Neural cell (in vitro differentiated cells): Measurements from ENCODE around the gene ASCL1. TPM values are rescaled to one million over a fixed set of nuclear protein-coding genes. Genes with fewer than 3 reads are reported as not detected.

ENCODE experiments used
- H2AFZ ChIP-seq: fragments of 200-600, 300-800 bp; sonication (generic), shearing (Covaris generic); 2 replicates; pipeline ENCODE4 v1.6.0; 2014; ENCODE audit warnings: low read depth, mild to moderate bottlenecking, antibody characterized with exemption, low read length, moderate library complexity
- H3F3A ChIP-seq: fragments of 200-600 bp; shearing (Covaris generic); 2 replicates; pipeline ENCODE4 v1.6.1; 2016; ENCODE audit warnings: mild to moderate bottlenecking, moderate library complexity, mixed read lengths, antibody characterized with exemption, low read length; ENCODE audit not compliant: insufficient read depth, poor library complexity, severe bottlenecking
- H3K27ac ChIP-seq: fragments of 200-600, 300-800 bp; sonication (generic), shearing (Covaris generic); 2 replicates; pipeline ENCODE4 v1.5.1; 2014; ENCODE audit warnings: mild to moderate bottlenecking, low read length, moderate library complexity
- H3K27me3 ChIP-seq: fragments of 300-800, 200-600 bp; sonication (generic), shearing (Covaris generic); 2 replicates; pipeline ENCODE4 v1.6.0; 2014; ENCODE audit warnings: mild to moderate bottlenecking, low read depth, low read length, moderate library complexity; ENCODE audit not compliant: insufficient read depth
- H3K36me3 ChIP-seq: fragments of 300-800, 200-600 bp; sonication (generic), shearing (Covaris generic); 2 replicates; pipeline ENCODE4 v1.5.1; 2014; ENCODE audit warnings: mild to moderate bottlenecking, antibody characterized with exemption, low read length, moderate library complexity; ENCODE audit not compliant: insufficient read depth
- H3K4me2 ChIP-seq: fragments of 300-800, 200-600 bp; sonication (generic), shearing (Covaris generic); 2 replicates; pipeline ENCODE4 v1.6.0; 2014; ENCODE audit warnings: mild to moderate bottlenecking, low read length
- H3K4me3 ChIP-seq: fragments of 300-800, 200-600 bp; sonication (generic), shearing (Covaris generic); 2 replicates; pipeline ENCODE4 v1.5.1; 2014; ENCODE audit warnings: mild to moderate bottlenecking, low read length, moderate library complexity
- H3K79me2 ChIP-seq: fragments of 200-600 bp; shearing (Covaris generic); replicated peaks from 2 replicates; pipeline ENCODE4 v1.6.0; 2014; ENCODE audit warnings: mild to moderate bottlenecking, low read length, moderate library complexity; ENCODE audit not compliant: insufficient read depth
- H3K9ac ChIP-seq: fragments of 300-800, 200-600 bp; sonication (generic), shearing (Covaris generic); 2 replicates; pipeline ENCODE4 v1.6.1; 2016; ENCODE audit warnings: mild to moderate bottlenecking, low read length, mixed read lengths
- H3K9me2 ChIP-seq: fragments of 200-600 bp; shearing (Covaris generic); 2 replicates; pipeline ENCODE4 v1.6.1; 2016; ENCODE audit warnings: mild to moderate bottlenecking, low read length, mixed read lengths; ENCODE audit not compliant: insufficient read depth
- H3K9me3 ChIP-seq: fragments of 200-600, 300-800 bp; sonication (generic), shearing (Covaris generic); 2 replicates; pipeline ENCODE4 v1.6.1; 2016; ENCODE audit warnings: mild to moderate bottlenecking, mixed run types, low read length, moderate library complexity, mixed read lengths
- H4K20me1 ChIP-seq: fragments of 200-600 bp; shearing (Covaris generic); 2 replicates; pipeline ENCODE4 v1.6.1; 2016; ENCODE audit warnings: mild to moderate bottlenecking, mixed run types; ENCODE audit not compliant: insufficient read depth
- EP300 ChIP-seq: fragments of 450-650 bp; conservative IDR thresholded peaks from 2 replicates; pipeline ENCODE4 v1.6.1; 2014; ENCODE audit warnings: antibody characterized with exemption, mild to moderate bottlenecking, moderate library complexity; ENCODE audit not compliant: poor library complexity, severe bottlenecking
- EZH2 ChIP-seq: fragments of 200-600, 300-800 bp; shearing (Covaris generic), sonication (generic); IDR thresholded peaks from 2 replicates; pipeline ENCODE4 v1.6.1; 2014; ENCODE audit warnings: antibody characterized with exemption, low read length, borderline replicate concordance, mild to moderate bottlenecking; ENCODE audit not compliant: insufficient read depth, poor library complexity, severe bottlenecking
- MXI1 ChIP-seq: fragments of 450-650 bp; conservative IDR thresholded peaks from 2 replicates; pipeline ENCODE4 v1.6.1; 2014; ENCODE audit warnings: antibody characterized with exemption, mild to moderate bottlenecking; ENCODE audit not compliant: poor library complexity, severe bottlenecking
- POLR2AphosphoS5 ChIP-seq: IDR thresholded peaks from 2 replicates; pipeline ENCODE4 v1.6.1; 2012
- RAD21 ChIP-seq: fragments of 450-650 bp; conservative IDR thresholded peaks from 2 replicates; pipeline ENCODE4 v1.6.1; 2014; ENCODE audit warnings: antibody characterized with exemption, mild to moderate bottlenecking, moderate library complexity
- SMC3 ChIP-seq: fragments of 450-650 bp; conservative IDR thresholded peaks from 2 replicates; pipeline ENCODE4 v1.6.1; 2014; ENCODE audit warnings: antibody characterized with exemption, mild to moderate bottlenecking, moderate library complexity; ENCODE audit not compliant: poor library complexity
- TAF1 ChIP-seq: IDR thresholded peaks from 2 replicates; pipeline ENCODE4 v1.6.1; 2012; ENCODE audit warnings: low read depth
- polyA plus RNA-seq: library from polyadenylated mRNA; depleted of rRNA; stranded (reverse); fragments of >200 nt; gene quantifications from 2 replicates; pipeline ENCODE4 v1.2.3, GENCODE V29; 2014
- TF ChIP-seq, protein P1 (sequence below): IDR thresholded peaks from 2 replicates; pipeline ENCODE4 v1.6.1; 2012; ENCODE audit warnings: borderline replicate concordance
- TF ChIP-seq, protein P2 (sequence below): fragments of 450-650 bp; IDR thresholded peaks from 2 replicates; pipeline ENCODE4 v1.5.1; 2014; ENCODE audit warnings: antibody characterized with exemption, mild to moderate bottlenecking, moderate library complexity; ENCODE audit not compliant: poor library complexity, severe bottlenecking

The ASCL1 gene
- polyA plus RNA-seq, 1 donor from 2014 or later = 3.4 TPM

DNA sequence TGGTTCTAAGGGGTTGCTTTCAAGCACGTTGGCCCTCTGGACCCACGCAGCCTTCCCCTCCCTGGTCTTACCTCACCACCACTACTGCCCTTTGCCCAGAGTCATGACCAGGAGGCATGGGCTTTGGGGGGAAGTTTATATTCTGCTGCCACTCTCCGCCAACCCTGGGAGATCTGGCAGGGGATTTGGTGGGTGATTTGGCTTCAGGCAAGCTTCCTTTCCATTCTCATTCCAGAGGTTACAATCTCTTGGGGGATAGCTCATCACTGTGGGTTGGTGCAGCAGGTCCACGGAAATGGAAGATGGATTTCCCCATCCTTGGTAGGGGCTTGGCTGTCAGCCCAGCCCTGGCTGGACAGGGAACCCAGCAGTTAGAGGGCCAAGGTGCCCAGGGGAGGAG is 46.7 kb upstream of the ASCL1 start:
- TF ChIP-seq EZH2 = no peak
- no peak for TF ChIP-seq TAF1
- TF ChIP-seq SMC3 = no peak
- TF ChIP-seq MXI1 = no peak
- TF ChIP-seq, protein P1, sequence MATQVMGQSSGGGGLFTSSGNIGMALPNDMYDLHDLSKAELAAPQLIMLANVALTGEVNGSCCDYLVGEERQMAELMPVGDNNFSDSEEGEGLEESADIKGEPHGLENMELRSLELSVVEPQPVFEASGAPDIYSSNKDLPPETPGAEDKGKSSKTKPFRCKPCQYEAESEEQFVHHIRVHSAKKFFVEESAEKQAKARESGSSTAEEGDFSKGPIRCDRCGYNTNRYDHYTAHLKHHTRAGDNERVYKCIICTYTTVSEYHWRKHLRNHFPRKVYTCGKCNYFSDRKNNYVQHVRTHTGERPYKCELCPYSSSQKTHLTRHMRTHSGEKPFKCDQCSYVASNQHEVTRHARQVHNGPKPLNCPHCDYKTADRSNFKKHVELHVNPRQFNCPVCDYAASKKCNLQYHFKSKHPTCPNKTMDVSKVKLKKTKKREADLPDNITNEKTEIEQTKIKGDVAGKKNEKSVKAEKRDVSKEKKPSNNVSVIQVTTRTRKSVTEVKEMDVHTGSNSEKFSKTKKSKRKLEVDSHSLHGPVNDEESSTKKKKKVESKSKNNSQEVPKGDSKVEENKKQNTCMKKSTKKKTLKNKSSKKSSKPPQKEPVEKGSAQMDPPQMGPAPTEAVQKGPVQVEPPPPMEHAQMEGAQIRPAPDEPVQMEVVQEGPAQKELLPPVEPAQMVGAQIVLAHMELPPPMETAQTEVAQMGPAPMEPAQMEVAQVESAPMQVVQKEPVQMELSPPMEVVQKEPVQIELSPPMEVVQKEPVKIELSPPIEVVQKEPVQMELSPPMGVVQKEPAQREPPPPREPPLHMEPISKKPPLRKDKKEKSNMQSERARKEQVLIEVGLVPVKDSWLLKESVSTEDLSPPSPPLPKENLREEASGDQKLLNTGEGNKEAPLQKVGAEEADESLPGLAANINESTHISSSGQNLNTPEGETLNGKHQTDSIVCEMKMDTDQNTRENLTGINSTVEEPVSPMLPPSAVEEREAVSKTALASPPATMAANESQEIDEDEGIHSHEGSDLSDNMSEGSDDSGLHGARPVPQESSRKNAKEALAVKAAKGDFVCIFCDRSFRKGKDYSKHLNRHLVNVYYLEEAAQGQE = no peak
- no peak for TF ChIP-seq POLR2AphosphoS5
- no peak for TF ChIP-seq EP300
- no peak for TF ChIP-seq RAD21
- TF ChIP-seq, protein P2, sequence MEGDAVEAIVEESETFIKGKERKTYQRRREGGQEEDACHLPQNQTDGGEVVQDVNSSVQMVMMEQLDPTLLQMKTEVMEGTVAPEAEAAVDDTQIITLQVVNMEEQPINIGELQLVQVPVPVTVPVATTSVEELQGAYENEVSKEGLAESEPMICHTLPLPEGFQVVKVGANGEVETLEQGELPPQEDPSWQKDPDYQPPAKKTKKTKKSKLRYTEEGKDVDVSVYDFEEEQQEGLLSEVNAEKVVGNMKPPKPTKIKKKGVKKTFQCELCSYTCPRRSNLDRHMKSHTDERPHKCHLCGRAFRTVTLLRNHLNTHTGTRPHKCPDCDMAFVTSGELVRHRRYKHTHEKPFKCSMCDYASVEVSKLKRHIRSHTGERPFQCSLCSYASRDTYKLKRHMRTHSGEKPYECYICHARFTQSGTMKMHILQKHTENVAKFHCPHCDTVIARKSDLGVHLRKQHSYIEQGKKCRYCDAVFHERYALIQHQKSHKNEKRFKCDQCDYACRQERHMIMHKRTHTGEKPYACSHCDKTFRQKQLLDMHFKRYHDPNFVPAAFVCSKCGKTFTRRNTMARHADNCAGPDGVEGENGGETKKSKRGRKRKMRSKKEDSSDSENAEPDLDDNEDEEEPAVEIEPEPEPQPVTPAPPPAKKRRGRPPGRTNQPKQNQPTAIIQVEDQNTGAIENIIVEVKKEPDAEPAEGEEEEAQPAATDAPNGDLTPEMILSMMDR = no peak

DNA sequence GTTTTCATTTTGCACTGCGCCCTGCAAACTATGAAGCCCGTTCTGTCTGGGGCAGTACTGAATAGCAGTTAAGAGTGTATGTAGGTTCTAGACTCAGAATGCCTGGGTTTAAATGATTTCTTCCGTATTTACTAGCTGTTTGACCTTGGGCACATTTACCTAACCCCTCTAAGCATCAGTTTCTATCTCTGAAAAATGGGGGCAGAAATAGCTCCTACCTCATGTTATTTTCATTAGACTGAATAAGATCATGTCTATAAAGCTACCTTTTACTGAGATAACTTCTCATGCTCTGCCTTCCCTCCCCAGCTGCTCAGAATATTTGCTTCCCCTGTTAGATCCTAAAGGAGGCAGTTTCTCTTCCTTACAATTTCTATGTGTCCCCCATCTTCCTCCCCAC is 46.2 kb upstream of the ASCL1 start:
- Histone ChIP-seq H3K4me2 (no peak overlapping the region), H2AFZ (no peak overlapping the region), H3K9ac (no peak overlapping the region), H3K9me3 (no peaks in the 10 kb centered on the region), H3K27me3 (no peaks in the 10 kb centered on the region), H4K20me1 (no peaks in the 10 kb centered on the region), H3K36me3 (no peaks in the 10 kb centered on the region), H3F3A (no peaks in the 10 kb centered on the region), H3K27ac (no peak overlapping the region), H3K4me3 (no peak overlapping the region), H3K9me2 (no peaks in the 10 kb centered on the region), H3K79me2 (no peaks in the 10 kb centered on the region)
- TF ChIP-seq MXI1 (no peak), RAD21 (no peak), POLR2AphosphoS5 (no peak), EP300 (no peak), EZH2 (no peak), SMC3 (no peak), TAF1 (no peak)
- TF ChIP-seq, protein P2 = no peak
- TF ChIP-seq, protein P1 = no peak

More for the DNA sequence above, 46.7 kb upstream of the ASCL1 start:
- H3F3A ChIP-seq = no peaks in the 10 kb centered on the region
- H3K9me2 ChIP-seq = no peaks in the 10 kb centered on the region
- no peaks in the 10 kb centered on the region for H3K79me2 ChIP-seq
- H3K27me3 ChIP-seq = no peaks in the 10 kb centered on the region
- H3K4me2 ChIP-seq = no peak overlapping the region
- H4K20me1 ChIP-seq = no peaks in the 10 kb centered on the region
- no peak overlapping the region for H2AFZ ChIP-seq
- H3K9me3 ChIP-seq = no peaks in the 10 kb centered on the region
- H3K9ac ChIP-seq = no peak overlapping the region
- no peaks in the 10 kb centered on the region for H3K36me3 ChIP-seq
- H3K27ac ChIP-seq = no peak overlapping the region
- H3K4me3 ChIP-seq = no peak overlapping the region
